ENCODE results near the gene TSHZ2.
"Not testable (repeated sequence)": the region's sequence is repeated elsewhere in the genome, so short reads cannot be mapped to it uniquely, and the experiment has no call there.

The TSHZ2 gene

DNA sequence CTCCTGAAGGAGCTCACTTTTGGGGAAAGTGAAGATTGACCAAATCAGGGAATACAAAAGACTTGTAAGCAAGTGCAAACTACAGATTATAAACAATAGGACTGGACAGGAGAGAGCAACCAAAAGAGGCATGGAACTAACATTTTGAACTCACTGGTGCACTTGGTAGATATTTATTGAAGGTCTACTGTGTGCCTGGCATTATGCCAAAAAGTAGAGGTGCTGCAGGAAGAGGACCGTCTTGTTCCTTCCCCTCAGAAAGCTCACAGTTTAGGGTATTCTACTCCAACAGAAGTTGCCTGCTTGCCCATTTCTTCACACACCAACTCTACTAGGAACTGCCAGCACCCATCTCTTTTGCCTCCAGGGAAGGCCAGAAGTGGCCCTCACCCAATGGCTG, 10.0 kb upstream of the TSHZ2 start:
- DNase-seq: no peak

- DNase-seq: no peak
Observed at GRCh38 chr20:52963131-52963530, 9.0 kb upstream of the TSHZ2 start.

DNA sequence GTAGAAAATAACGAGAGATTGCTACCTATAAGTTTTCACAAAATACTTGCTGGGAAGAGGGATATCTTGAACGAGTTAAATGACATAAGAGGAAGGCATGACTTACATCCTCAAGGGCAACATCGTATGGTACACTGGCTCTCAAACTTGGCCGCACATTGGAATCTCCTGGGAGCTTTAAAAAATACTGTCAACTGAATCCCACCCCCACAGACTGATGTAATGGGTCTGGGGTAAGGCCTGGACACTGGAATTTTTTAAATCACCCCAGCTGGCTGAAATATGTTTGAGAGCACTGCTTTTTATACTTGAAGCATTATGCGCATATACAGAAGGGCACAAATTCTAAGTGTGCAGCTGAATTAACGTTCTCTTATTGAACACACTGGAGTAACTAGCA, 8.0 kb upstream of the TSHZ2 start:
- DNase-seq: no peak

DNA sequence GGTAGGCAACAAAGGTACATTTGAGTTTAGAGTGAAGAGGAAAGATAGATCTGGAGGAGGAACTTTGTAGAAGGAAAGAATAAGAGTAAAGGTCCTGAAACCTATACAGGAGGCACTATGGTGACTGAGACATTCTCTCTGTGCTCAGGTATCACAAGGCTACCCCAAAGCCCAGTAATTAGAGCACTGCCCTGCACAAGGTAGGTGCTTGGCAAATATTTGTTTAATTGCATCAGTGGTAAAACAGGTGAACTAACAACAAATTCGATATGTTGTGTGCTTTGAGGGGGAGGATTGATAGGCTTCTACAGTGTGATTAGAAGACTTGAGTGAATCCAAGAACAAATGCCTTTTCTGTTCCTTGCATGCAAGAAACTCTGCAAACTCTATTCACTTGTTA, 6.8 kb upstream of the TSHZ2 start:
- no peak for DNase-seq

GRCh38 chr20:52965819-52966218, 6.3 kb upstream of the TSHZ2 start:
- no peak for DNase-seq

- DNase-seq: not testable (repeated sequence)
Observed at GRCh38 chr20:52966543-52966942, 5.6 kb upstream of the TSHZ2 start.

DNA sequence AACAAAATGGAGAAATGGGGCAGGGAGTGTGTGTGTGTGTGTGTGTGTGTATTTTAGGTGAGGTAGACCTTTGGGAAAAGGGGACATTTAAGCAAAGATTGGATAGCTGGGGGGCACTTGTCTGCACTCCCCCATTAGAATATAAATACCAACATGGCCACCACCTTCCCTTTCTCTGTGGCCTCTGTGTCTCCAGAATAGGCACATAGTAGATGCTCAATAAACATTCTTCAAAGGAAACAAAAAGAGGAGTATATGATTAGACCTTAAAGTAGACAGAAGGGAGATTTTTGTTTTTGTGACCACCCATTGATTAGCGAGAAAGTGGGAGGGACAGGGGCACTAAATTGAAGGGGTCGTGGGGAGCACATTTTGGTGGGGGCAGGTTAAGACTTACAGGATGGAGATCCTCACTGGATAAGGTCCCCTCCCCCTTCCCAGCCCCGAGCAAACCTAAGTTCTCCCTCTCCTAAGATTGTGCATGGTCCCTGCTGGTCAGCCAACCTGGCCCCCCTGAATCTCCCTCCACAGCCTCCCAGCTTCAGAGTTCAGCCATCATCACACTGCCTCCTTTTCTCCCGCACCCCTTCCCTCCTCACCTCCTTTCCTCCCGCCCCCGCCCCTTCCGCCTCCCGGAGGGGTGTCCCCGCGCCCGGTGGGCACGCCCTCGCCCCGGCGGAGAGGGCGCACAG, 514 bp upstream of the TSHZ2 start:
- no peak for DNase-seq

GRCh38 chr20:52972965-52973819, 1.0 kb downstream of the TSHZ2 start:
- DNase-seq: peak; percentile 27

GRCh38 chr20:52974179-52974594, 2.0 kb downstream of the TSHZ2 start:
- peak; percentile 78 for DNase-seq

DNA sequence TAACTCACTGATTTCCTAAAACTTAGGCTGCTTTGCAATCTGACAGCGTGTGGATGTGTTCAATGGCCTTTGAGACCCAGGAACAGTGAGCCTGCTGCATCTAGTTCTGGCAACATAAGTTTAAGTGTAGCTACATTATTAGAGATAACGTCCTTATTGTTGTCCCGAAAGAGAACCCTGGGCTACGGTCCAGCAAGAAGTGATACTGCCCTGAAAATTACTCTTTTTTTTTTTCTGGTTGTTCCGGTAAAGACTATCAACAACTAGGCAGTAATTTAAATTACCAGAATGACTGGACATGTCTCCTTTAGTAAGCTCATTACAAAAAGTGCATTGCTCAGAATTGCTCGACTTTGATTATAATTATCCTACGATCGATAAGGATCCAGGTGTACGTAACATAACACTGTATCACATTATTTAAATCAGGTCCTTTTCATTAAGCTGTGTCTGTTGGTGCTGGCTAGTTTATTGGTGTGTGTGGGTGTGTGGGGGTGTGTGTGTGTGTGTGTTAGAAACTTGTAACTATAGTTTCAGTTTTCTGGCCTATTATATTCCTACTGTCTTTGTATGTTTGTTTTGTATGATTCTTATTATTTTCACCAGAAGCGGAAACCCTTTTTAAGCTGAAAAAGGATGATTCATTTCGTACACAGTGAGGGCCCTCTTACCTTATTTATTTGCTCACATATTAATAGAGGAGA, 3.0 kb downstream of the TSHZ2 start:
- DNase-seq: peak; percentile 54

- no peak for DNase-seq
Observed at GRCh38 chr20:52975803-52976531, 3.8 kb downstream of the TSHZ2 start.

GRCh38 chr20:52978851-52979250, 6.7 kb downstream of the TSHZ2 start:
- DNase-seq: no peak

- DNase-seq: no peak
Observed at GRCh38 chr20:52981051-52981450, 8.9 kb downstream of the TSHZ2 start.

- no peak for DNase-seq
Observed at GRCh38 chr20:52983726-52984450, 11.7 kb downstream of the TSHZ2 start.

DNA sequence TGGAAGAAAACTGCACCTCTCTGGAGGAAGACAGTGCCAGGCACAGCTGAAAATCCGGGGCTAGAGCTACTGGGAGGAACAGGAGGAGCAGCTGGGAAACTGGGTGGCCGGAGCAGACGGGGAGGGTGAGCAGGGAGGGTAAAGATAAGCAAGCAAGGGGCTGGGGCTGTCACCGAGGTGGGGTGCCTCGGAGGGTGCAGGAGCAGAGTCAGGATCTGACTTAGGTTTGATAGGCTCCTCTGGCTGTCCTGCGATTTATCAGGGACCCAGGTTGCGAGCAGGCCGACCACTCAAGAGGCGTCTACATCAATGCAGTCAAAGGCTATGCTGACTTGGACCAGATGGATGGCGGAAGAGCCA, 12.3 kb downstream of the TSHZ2 start:
- DNase-seq: no peak

- no peak for DNase-seq
Observed at GRCh38 chr20:52985687-52986086, 13.5 kb downstream of the TSHZ2 start.

DNA sequence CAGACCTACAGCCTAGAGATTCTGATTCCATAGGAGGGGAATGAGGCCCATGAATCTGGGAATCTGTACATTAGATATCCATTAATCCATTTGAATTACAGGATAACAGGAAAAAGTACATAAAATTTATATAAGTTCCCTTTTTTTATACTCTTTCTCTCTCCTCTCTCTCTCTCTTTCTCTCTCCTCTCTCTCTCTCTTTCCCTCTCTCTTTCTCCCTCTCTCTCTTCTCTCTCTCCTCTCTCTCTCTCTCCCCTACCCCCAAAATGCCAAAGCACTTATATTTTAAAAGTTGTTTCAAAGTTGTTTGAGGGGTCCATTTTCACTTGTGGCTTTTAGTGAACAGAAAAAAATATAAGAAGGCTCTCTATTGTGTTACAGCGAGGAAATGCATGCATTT, 15.1 kb downstream of the TSHZ2 start:
- DNase-seq: no peak

- DNase-seq: no peak
Observed at GRCh38 chr20:52991830-52992229, 19.7 kb downstream of the TSHZ2 start.

DNA sequence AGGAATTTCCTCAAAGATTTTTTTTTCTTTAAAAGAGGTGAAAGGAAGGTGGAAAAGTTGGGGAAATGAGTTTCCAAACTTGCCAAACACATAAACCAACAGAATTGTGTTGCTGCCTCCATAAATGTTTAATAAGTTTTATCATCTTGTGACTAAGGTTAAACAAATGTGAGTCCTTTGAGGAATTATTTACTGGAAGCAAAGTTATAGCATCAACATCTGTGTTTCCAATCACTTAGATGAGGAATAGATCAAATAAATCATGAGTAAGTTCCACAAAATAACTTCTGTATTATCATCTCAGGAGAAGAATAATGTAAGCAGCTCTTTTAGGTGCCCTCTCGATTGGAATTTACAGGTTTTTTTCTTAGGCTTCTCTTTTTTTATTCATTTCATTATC, 20.5 kb downstream of the TSHZ2 start:
- DNase-seq: no peak

GRCh38 chr20:52993076-52993475, 20.9 kb downstream of the TSHZ2 start:
- DNase-seq: no peak

DNA sequence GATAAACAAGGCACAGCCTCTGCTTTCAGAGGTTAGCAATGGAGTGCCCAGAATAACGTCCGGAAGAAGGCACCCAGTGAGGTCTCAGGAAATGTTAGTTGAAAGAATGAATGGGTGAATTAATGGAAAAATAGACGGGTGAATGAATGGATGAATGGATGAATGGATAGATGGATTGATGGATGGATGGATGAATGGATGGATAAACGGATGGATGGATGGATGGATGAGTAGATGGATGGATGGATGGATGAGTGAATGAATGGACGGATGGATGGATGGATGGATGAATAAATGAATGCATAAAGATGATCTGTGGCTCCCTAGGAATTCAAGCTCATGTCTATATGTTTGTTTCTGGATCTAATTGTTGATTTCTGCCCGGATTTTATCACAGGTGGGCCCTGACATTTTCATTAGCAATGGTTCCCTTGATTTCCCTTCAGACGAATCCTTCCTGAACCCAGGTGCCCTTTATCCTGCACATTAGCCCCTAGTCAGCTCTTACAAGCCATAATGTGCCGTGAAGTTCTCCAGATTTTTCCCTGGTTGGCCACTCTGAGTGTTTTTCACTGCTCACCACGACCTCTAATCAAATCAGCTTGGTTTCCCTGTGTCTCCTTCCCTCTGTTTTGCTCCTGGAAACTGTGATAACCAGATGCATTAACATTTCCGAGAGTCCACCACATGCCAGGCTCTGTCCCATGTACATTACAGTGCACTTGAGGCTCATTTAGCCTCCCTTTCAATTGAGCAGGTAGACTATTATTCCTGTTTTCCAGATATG, 22.2 kb downstream of the TSHZ2 start:
- DNase-seq: no peak

DNA sequence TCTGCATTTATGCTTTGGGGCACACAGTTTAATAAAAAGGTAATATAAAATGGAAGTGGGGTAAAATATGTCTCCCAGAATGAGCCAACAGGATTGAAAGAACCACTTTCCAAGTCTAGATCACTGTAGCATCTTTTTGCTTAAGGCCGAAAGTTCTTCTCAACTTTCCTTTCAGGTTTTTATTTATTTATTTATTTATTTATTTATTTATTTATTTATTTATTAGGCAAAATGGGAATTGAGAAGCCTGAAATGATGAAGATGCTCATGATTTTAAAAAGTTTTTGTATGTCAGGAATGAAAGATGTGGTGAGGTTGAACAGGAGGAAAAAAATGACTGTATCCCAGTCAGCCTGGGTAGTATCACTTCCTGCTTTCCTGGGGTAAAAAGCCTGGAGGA, 24.0 kb downstream of the TSHZ2 start:
- no peak for DNase-seq

All from CD4-positive, alpha-beta T cell treated with Interleukin-21 for 1 hour (primary cell).